K562 (cell line): Measurements from ENCODE around the gene C19orf85. TPM values are rescaled to one million over a fixed set of nuclear protein-coding genes. Genes with fewer than 3 reads are reported as not detected.

Experiments
- ATAC-seq: fragments of 200-7000 bp; cut with Tn5 transposase; 3 replicates; pipeline ENCODE4 v1.9.1; 2020; ENCODE audit warnings: moderate library complexity
- BruUV-seq: library from RNA; stranded (reverse); fragments of 400-500 nt; replicated peaks from 2 replicates; lab custom pipeline; 2021; lab: Mats Ljungman, UMichigan
- CTCF ChIA-PET: fragments of 300-600 bp; formaldehyde crosslinking; extraction: SDS; loops from one replicate; lab custom pipeline; 2021; ENCODE audit warnings: low intra/inter-chr PET ratio; lab: Yijun Ruan, JAX
- POLR2A ChIA-PET: fragments of 300-600, 350-650 bp; sonication (Branson Sonifier 250); formaldehyde crosslinking; extraction: SDS; loops from one replicate; lab custom pipeline; 2021; ENCODE audit warnings: antibody characterized with exemption, inconsistent platforms; lab: Yijun Ruan, JAX
- DNase-seq, 4 experiments: peaks; one replicate each; pipeline versions ENCODE4 v3.0.0 to v3.0.0-alpha.2; 2011 to 2018; ENCODE audit warnings: low spot score in 3 of 4, mixed read lengths in 3 of 4; ENCODE audit errors: extremely low read depth in 1 of 4
- FAIRE-seq: peaks from 2 replicates; lab custom pipeline; 2011; peaks lifted over from hg19 to GRCh38; lab: Jason Lieb, UNC
- H2AFZ ChIP-seq: 2 replicates; pipeline ENCODE4 v1.6.0; 2011; ENCODE audit warnings: low read depth, low read length, control low read depth, inconsistent platforms
- H3K27ac ChIP-seq: fragments of 200-600 bp; 3 replicates; pipeline ENCODE4 v1.8.0; 2011; ENCODE audit warnings: low read depth, mild to moderate bottlenecking, control low read depth, inconsistent platforms, low read length, moderate library complexity, mixed read lengths; ENCODE audit errors: extremely low read depth
- H3K27me3 ChIP-seq, 2 experiments: fragments of 300-600 bp in 1 of 2; 2 replicates in 1 of 2; 3 replicates in 1 of 2; pipeline versions ENCODE4 v1.6.0 to v1.8.0; 2011; ENCODE audit warnings: inconsistent platforms in 2 of 2, low read length in 2 of 2, mild to moderate bottlenecking in 1 of 2, mixed read lengths in 1 of 2, moderate library complexity in 1 of 2; ENCODE audit not compliant: control insufficient read depth in 2 of 2, insufficient read depth in 2 of 2
- H3K36me3 ChIP-seq: fragments of 300-600 bp; 3 replicates; pipeline ENCODE4 v1.8.0; 2011; ENCODE audit warnings: mild to moderate bottlenecking, low read length, inconsistent platforms; ENCODE audit not compliant: control insufficient read depth, insufficient read depth
- H3K4me1 ChIP-seq, 2 experiments: fragments of 200-600 bp in 1 of 2; replicated peaks in 1 of 2; 2 replicates in 1 of 2; 3 replicates in 1 of 2; pipeline versions ENCODE4 v1.5.1 to v1.8.0; 2011; ENCODE audit warnings: inconsistent platforms in 2 of 2, low read length in 2 of 2, mild to moderate bottlenecking in 1 of 2, mixed read lengths in 1 of 2, moderate library complexity in 1 of 2; ENCODE audit not compliant: control insufficient read depth in 2 of 2, insufficient read depth in 2 of 2
- H3K4me2 ChIP-seq: 2 replicates; pipeline ENCODE4 v1.6.1; 2011; ENCODE audit warnings: low read length, control low read depth, inconsistent platforms, mixed read lengths; ENCODE audit not compliant: insufficient read depth
- H3K4me3 ChIP-seq: fragments of 200-600 bp; sonication (generic), shearing (Covaris generic); 2 replicates; pipeline ENCODE4 v1.5.1; 2016; ENCODE audit warnings: control low read depth, inconsistent platforms
- H3K79me2 ChIP-seq: fragments of 200-600 bp; 3 replicates; pipeline ENCODE4 v1.8.0; 2011; ENCODE audit warnings: low read length, inconsistent platforms; ENCODE audit not compliant: control insufficient read depth, insufficient read depth
- H3K9ac ChIP-seq, 2 experiments: 2 replicates each; pipeline versions ENCODE4 v1.6.0 to v1.6.1; 2011; ENCODE audit warnings: low read depth in 2 of 2, low read length in 2 of 2, control low read depth in 1 of 2, inconsistent platforms in 1 of 2, mild to moderate bottlenecking in 1 of 2, mixed read lengths in 1 of 2; ENCODE audit not compliant: insufficient read depth in 1 of 2
- H3K9me1 ChIP-seq: one replicate; pipeline ENCODE4 v1.6.0; 2011; ENCODE audit warnings: inconsistent platforms, mild to moderate bottlenecking, low read length, moderate library complexity; ENCODE audit not compliant: control insufficient read depth, insufficient read depth
- H3K9me3 ChIP-seq: replicated peaks from 2 replicates; pipeline ENCODE4 v1.5.1; 2011; ENCODE audit warnings: low read depth, low read length, inconsistent platforms; ENCODE audit not compliant: control insufficient read depth, insufficient read depth
- H4K20me1 ChIP-seq: replicated peaks from 2 replicates; pipeline ENCODE4 v1.6.1; 2011; ENCODE audit warnings: low read length, inconsistent platforms, mixed read lengths; ENCODE audit not compliant: control insufficient read depth, insufficient read depth
- BRF1 ChIP-seq: IDR thresholded peaks from 3 replicates; pipeline ENCODE4 v1.6.1; 2011; ENCODE audit warnings: borderline replicate concordance, mild to moderate bottlenecking; ENCODE audit not compliant: insufficient read length; ENCODE audit errors: extremely low read depth
- CSDE1 ChIP-seq, 2 experiments: fragments of 450-650 bp; IDR thresholded peaks; 2 replicates each; pipeline ENCODE4 v1.6.1; 2016; ENCODE audit warnings: mild to moderate bottlenecking in 1 of 2
- HMBOX1 ChIP-seq: sonication (generic); IDR thresholded peaks from 2 replicates; pipeline ENCODE4 v1.6.1; 2016
- HOXB6 ChIP-seq: fragments of 250-450 bp; sonication (Bioruptor Pico); IDR thresholded peaks from 2 replicates; pipeline ENCODE4 v1.5.1; 2022; ENCODE audit warnings: mild to moderate bottlenecking, borderline replicate concordance
- KDM1A ChIP-seq, 2 experiments: fragments of 450-650 bp; IDR thresholded peaks; 2 replicates each; pipeline ENCODE4 v1.6.1; 2016; ENCODE audit warnings: mild to moderate bottlenecking in 2 of 2
- NR2F6 ChIP-seq: fragments of 450-650 bp; formaldehyde crosslinking; IDR thresholded peaks from 2 replicates; pipeline ENCODE4 v1.4.0; 2020; ENCODE audit warnings: mild to moderate bottlenecking
- PREB ChIP-seq: sonication (generic); formaldehyde crosslinking; IDR thresholded peaks from 2 replicates; pipeline ENCODE4 v1.8.1; 2023; ENCODE audit warnings: mild to moderate bottlenecking, missing genetic modification reagents
- ZKSCAN1 ChIP-seq: fragments of 150-350 bp; IDR thresholded peaks from 2 replicates; pipeline ENCODE4 v1.6.1; 2016; ENCODE audit warnings: low read depth, low read length
- ZKSCAN8 ChIP-seq: fragments of 200-800 bp; sonication (Bioruptor generic); IDR thresholded peaks from 2 replicates; pipeline ENCODE4 v1.6.1; 2016; ENCODE audit warnings: missing genetic modification characterization, missing compliant biosample characterization
- ZNF24 ChIP-seq: fragments of 450-650 bp; IDR thresholded peaks from 2 replicates; pipeline ENCODE4 v1.6.1; 2016
- ZNF263 ChIP-seq: sonication (generic); formaldehyde crosslinking; IDR thresholded peaks from 2 replicates; pipeline ENCODE4 v1.8.0; 2022; ENCODE audit warnings: mild to moderate bottlenecking, missing genetic modification reagents, borderline replicate concordance
- WGBS: fragments of 100-300 bp; shearing (Covaris generic); methylation state at CpG from one replicate; pipeline ENCODE4 v1.1.6; 2016; ENCODE audit warnings: low coverage, mixed read lengths; ENCODE audit not compliant: insufficient coverage; ENCODE audit errors: missing lambda C conversion rate; 5-methylcytosine and 5-hydroxymethylcytosine counted together
- in situ Hi-C: fragments of 300-500 bp; cut with MboI; formaldehyde crosslinking; loops from 4 replicates; pipeline ENCODE4 v1.15.0; 2018; ENCODE audit warnings: inconsistent platforms, mixed read lengths
- intact Hi-C: fragments of 100-400 bp; cut with micrococcal nuclease; formaldehyde crosslinking; loops from 2 replicates; pipeline ENCODE4 v1.14.2; 2022
- polyA plus RNA-seq, 8 experiments: library from polyadenylated mRNA; depleted of rRNA in 4 of 8; stranded (reverse) in 5 of 8; unstranded in 3 of 8; fragments of >200 nt; fragmentation: Nextera tagmentation in 2 of 8; fragmentation: Illumina TruSeq in 1 of 8; extraction: Ambion mirVana in 2 of 8; extraction: Trizol in 1 of 8; gene quantifications; 2 replicates each; pipeline versions ENCODE4 v1.2.1 to v1.2.3, GENCODE V29; 2011 to 2014; ENCODE audit warnings: inconsistent platforms in 1 of 8, missing spikeins in 1 of 8
- total RNA-seq, 7 experiments: library from RNA; depleted of rRNA in 6 of 7; stranded (reverse); fragments of >200 nt in 6 of 7; fragmentation: Illumina TruSeq in 2 of 7; extraction: Trizol in 2 of 7; gene quantifications; 2 replicates each; pipeline versions ENCODE4 v1.2.1 to v1.2.3, GENCODE V29; 2011 to 2021; ENCODE audit warnings: low replicate concordance in 1 of 7

The C19orf85 gene
- total and polyA plus RNA-seq, 9 of the 15 experiments (the other 6 are each of a cell fraction or from before 2014, with no cell fraction given) = not detected

- TF ChIP-seq ZKSCAN8 (CRISPR knock-in tag) = no peak
- no peak for TF ChIP-seq HOXB6 (CRISPR knock-in tag)
- TF ChIP-seq ZKSCAN1 = no peak
- no peak for TF ChIP-seq BRF1
- no peak for TF ChIP-seq CSDE1 (IDR thresholded peaks at IDR 0.05)
- no peak for TF ChIP-seq ZNF24
- TF ChIP-seq HMBOX1 = no peak
- TF ChIP-seq KDM1A (IDR thresholded peaks at IDR 0.05) = no peak
- TF ChIP-seq PREB (CRISPR knock-in tag) = no peak
These were observed 29.2 kb upstream of the C19orf85 start (continued) for GRCh38 chr19:55493645-55494171.

- WGBS = 43% methylated on average over 16 of the region's 18 CpGs
- Histone ChIP-seq H2AFZ (no peak overlapping the region), H3K9ac (no peak overlapping the region; a peak in 1 of 4 replicates), H3K4me2 (no peak overlapping the region), H3K4me1 (peaks cover 12 to 59% of the 10 kb centered on the region in 2 experiments), H3K4me3 (no peak overlapping the region), H3K79me2 (no peaks in the 10 kb centered on the region), H3K36me3 (no peaks in the 10 kb centered on the region), H3K9me3 (no peaks in the 10 kb centered on the region), H3K27ac (no peak overlapping the region), H3K9me1 (no peaks in the 10 kb centered on the region), H3K27me3 (peaks cover 0 to 4% of the 10 kb centered on the region in 2 experiments; a peak in 1 of 5 replicates), H4K20me1 (no peaks in the 10 kb centered on the region)
- CTCF ChIA-PET = no interaction called here
- no TSS peak for BruUV-seq
- no peak for FAIRE-seq
- intact Hi-C loops (no loop called here), in situ Hi-C loops (no loop called here)
- TF ChIP-seq ZNF263 (CRISPR knock-in tag) (peak; percentile 75), NR2F6 (no peak)
- no peak for DNase-seq
- POLR2A ChIA-PET = interaction anchor here (0.6 to 2.8 kb wide), 3 partner anchors 8 to 161 kb away, joined by 3 to 12 read pairs (median 5); partner anchors contain the start of gene NAT14
- no peak for ATAC-seq
These were observed 28.6 kb upstream of the C19orf85 start for GRCh38 chr19:55493052-55493644.
